GM18508 (cell line): ENCODE data around the gene SMARCD1.

Experiments used
- ATAC-seq: cut with Tn5 transposase; IDR thresholded peaks from one replicate; pipeline ENCODE4 v1.9.1; 2021; ENCODE audit warnings: moderate number of reproducible peaks; ENCODE audit not compliant: insufficient read depth, unreplicated experiment

Gene SMARCD1

DNA sequence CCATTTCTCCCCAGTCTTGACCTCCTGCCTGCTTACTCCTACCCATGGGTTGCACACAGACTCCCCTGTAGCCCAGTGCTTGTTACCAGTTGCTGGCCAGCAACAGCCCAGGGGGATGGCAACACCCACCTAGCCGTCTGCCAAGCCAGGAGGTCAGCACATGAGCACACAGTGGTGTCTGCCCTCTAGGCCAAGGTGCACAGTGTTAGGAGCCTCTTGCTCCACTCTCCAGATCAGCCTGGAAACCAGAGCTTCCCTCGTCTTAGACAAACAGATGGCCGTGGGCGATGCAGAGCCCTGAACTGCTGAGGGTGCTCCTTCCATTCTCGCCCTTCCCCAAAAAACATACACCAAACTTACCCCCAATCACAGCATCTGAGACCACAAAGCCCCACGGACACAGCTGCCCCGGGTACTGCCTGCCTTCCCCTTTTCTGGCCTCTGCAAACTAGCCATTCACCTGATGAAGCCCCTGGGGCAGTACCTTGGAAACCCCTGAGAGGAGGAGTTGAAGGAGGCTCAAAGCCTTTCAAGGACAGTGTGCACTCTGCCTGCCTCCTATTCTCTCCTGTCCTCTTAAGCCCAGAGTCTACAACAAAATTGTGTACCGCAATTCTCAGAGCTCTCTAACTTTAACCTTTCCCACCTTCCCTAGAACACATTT lies 17.6 kb downstream of the SMARCD1 start:
- no peak for ATAC-seq

DNA sequence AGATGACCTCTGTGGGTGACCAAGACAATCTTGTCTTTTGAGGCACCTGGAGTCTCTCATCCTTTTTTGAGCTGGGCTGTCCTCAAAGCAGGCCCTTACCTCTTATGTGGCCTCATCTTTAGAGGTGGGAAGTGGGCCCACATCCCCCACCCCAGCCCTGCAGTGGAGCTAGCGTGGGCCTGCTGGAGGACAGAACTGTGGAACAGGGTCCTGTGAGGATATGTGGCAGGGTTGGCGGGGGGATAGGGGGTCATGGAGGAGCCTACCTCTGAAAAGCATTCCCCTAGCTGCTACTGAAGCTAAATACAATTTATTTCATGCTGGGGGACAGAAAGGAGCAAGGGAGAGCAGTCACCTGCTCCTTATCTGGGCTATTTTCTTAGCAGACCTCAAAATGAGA lies 18.2 kb downstream of the SMARCD1 start:
- no peak for ATAC-seq

DNA sequence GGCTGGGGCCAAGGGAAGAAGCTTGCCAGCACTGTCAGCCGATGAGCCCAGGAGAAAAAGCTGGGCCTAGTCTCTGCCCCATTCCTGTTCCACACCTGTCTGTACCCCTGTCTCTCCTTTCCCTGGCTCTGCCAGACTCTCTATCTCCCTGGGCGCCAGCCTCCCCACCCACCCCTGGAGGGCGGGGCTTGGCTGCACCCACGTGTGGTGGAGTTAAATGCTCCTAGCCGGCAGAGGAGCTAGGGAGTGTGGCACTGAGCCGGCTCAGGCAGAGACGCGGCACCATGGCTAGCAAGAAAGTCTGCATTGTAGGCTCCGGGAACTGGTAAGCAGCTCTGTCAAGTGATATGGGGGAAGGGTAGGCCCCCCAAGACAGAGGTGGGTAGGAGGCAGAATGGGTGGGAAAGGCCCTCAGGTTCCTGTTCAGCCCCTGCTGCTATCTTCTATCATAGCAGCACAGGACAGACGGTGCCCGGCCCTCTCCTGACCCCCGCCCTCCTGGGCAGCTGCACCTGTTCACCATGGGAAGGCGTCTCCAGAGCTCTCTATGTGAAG lies 18.7 kb downstream of the SMARCD1 start, which contains the start of gene GPD1:
GPD1 (plus strand) TSS at position 242 of the 555 bp plus-strand sequence; CDS start at position 285, 43 bp downstream.
- ATAC-seq, result no peak

DNA sequence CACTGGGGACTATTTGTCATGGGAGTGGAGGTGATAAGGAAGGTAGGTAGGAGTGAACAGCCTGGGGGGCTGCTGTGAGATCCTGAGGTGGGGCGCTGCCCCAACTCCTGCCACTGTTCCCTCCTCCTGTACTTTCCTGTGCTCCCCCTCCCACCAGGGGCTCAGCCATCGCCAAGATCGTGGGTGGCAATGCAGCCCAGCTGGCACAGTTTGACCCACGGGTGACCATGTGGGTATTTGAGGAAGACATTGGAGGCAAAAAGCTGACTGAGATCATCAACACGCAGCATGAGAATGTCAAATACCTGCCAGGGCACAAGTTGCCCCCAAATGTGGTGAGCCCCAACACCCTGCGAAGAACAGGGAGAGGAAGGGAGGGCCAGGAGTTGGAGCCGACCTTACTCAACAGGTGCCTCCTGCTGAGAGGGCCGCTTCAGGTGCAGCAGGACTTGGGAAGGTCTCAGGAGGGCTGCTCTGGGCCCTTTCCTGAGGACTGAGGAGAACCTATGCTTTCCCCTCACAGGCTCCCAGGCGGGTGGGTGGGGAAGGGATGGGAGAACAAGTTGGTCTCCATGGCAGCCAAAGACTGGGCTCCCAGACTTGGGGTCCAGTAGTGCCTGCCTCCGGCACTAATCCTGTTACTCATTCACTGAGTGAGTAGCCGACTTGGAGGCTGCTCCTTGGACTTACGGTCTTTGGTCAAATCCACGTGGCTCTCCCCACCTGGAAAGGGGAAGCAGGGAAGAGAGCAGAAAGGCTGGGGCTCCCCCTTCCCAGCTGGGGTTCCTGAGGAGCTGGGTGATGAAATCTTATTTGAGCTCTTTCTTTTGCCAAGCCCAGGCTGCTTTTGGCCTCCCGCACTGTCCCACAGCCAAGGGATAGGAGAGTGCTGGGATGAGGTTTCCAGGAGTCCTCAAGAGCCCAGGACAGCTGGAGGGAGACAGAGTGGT lies 19.6 kb downstream of the SMARCD1 start:
- no peak for ATAC-seq

DNA sequence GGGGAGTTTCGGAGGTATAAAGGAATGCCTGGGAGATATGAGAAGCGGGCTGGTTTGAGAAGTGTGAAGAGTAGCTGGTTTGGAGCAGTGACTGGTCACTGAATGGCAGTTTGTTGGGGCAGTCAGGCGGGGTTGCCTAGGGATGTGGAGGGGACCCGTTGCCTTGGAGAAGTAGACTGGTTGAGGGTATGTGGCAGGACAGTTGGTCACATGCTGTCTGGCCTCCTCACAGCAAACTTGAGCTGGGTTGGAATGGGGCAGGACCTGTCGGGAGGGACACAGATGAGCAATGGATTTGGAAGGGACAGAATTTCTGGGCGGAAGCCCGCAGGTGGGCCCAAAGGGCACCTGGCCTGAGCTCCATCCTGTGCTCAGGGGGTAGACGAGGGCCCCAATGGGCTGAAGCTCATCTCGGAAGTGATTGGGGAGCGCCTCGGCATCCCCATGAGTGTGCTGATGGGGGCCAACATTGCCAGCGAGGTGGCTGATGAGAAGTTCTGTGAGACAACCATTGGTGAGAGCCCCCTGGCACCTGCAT lies 20.8 kb downstream of the SMARCD1 start:
- ATAC-seq, result no peak

DNA sequence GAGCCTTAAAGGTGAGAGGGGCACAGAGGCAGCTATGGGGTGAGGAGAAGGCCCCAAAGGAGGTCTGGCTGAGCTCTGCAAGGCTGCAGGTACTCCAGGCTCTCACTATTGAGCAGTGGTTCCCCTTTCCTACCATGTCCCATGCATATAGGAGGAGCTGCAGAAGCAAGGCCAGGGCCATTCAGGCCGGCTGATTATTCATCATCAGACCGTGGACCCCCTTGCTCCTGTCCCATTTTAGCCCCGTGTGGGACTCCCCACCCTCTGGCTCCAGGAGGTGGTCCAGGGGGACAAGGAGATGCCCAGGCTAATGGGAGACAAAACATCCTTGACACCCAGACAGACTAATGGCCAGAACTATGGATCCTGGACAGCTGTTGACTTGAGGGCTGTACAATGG lies 21.8 kb downstream of the SMARCD1 start:
- no peak for ATAC-seq

DNA sequence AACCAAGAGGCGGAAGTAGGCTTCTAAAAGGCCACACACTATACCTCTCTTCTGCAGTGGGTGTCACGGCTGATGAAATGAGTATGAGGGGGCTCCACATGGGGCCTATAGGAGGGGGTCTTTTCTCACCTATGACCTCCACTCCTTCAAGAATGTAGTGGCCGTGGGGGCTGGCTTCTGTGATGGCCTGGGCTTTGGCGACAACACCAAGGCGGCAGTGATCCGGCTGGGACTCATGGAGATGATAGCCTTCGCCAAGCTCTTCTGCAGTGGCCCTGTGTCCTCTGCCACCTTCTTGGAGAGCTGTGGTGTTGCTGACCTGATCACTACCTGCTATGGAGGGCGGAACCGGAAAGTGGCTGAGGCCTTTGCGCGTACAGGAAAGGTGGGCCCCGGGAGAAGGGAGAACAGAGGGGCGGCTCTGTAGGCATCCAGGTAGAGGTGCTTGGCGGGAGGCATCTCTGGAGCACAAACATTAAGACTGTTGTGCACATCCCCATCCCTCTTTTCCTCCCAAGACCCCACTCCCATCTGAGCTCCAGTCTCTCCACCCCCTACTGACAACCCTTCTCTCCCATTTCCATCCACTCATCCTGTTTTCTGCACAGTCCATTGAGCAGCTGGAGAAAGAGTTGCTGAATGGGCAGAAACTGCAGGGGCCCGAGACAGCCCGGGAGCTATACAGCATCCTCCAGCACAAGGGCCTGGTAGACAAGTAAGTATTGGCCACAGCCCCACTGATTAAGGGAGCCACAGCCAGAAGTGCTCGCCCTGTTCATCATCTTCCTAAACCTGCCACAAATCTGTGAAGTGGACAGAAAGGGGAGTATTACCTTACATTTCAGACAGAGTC lies 22.5 kb downstream of the SMARCD1 start:
- ATAC-seq, result no peak

DNA sequence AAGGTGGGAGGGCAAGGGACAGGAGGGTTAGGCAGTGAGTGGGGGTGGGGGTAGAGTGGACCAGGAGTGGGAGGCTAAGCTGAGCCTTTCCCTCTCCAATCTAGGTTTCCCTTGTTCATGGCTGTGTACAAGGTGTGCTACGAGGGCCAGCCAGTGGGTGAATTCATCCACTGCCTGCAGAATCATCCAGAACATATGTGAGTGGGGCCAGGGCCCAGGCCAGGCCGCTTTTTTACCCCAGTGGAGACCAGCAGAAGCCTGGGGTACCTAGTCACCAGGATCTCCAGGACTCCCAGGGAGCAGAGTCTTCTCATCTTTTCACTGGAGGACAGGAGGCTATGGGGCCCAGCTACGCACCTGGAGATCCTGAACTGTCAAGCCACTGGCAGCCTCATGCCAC lies 24.2 kb downstream of the SMARCD1 start:
- ATAC-seq, result no peak

DNA sequence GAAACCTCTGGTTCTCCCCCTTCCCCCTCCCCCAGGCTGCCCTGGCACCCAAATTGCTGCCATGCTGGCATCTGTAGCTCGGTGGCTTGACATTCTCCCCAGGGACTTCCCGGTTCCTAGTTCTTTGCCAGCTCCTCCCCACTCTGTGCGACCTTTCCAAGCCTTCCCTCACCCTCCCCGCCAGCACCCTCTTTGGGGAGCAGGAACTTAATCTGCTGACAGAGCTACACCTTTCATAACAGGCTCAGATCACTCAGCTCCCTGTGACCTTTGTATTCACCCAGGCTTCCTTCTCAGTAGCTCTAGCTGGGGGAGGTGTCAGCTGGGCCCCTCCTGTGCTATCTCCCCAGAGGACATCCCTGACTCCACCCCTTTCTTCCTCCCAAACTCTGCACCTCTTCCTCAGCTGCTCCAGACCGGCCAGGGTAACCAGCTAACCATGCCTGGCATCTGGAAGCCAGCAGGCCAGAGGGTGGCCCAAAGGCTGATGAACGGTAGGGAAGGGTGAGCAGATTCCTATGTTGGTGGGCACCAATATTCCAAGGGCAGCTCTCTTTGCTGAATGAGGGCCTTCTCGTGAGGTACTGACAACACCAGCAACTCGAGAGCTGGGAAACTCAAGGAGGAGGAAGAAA lies 25.1 kb downstream of the SMARCD1 start:
- no peak for ATAC-seq

DNA sequence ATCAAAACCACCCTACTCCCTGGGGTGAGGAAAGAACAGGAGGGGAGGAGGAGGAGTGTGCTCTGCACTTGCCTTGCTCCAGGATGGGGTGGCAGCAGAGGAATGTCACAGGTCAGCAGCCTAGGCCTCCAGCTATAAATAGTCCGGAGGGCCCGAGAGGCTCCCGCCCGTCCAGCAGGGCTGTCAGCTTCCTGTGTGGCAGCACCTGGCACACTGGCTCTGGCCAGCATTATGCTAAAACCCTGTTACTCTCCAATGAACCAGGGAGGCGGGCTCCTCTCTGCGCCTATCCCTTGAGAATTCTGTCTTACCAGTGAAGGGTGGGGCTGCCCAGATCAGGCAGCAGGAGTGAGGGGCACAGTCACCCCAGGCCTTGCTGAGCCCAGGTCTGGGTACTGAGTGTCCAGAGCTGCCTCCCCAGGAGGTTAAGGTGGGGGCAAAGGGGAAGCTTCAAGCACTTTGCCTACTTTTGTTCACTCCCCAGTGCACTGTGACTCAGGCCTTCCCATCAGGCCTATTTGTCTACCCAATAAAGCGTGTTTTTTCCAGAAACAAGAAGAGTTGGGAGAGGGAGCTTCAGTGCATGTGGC lies 25.7 kb downstream of the SMARCD1 start:
- no peak for ATAC-seq

DNA sequence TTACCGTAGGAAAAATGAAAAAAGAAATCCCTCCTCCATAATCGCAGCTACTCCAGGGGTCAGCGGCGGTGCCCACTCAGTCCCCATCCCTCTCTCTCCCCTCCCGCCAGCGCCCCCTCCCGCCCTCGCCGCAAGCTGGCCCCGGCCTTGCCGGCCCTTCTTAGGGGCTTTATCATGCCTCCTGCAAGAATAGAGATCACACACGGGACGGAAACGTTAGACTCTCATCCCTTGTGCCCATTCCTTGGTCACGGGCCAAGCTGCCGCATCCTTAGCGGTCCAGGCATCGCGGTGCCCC lies 26.2 kb downstream of the SMARCD1 start:
- ATAC-seq, result no peak

DNA sequence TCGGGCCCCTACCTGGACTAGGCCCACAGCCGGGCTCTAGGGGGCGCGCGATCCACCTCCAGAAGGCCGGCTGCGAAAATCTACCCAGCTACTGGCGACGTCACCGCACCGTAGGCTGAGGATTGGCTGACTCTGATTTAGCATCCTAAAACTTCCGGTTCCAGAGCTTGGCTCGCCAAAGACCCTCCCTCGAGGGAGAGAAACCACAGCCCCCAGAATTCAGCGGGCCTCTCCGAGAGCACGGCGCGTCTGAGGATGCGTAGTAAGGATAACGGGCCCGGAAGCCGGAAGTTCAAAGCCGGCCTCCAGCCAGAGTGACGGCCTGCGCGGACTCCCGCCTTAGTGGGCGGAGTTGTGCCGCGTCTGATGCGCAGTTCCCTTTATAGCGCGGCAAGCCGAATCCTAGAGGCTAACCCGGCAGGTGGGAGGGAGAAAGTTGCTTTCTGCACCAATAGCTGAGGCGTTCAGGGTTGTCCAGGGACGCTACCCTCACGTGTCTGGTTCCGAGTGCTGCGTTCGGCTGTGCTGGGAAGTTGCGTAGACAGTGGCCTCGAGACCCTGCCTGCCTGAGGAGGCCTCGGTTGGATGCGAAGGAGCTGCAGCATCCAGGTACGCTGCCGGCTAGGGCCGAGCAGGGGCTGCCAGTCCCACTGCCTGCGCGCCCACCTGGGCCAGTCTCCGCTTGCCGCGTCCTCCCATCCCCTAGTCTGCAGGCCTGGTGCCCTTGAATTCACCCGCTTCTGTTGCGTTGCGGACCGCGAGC lies 26.7 kb downstream of the SMARCD1 start, which contains the start of gene COX14:
COX14 (plus strand) TSS at position 544 of the 763 bp plus-strand sequence. CDS start 7,808 bp downstream, outside the sequence.
- peak; percentile 80 for ATAC-seq

DNA sequence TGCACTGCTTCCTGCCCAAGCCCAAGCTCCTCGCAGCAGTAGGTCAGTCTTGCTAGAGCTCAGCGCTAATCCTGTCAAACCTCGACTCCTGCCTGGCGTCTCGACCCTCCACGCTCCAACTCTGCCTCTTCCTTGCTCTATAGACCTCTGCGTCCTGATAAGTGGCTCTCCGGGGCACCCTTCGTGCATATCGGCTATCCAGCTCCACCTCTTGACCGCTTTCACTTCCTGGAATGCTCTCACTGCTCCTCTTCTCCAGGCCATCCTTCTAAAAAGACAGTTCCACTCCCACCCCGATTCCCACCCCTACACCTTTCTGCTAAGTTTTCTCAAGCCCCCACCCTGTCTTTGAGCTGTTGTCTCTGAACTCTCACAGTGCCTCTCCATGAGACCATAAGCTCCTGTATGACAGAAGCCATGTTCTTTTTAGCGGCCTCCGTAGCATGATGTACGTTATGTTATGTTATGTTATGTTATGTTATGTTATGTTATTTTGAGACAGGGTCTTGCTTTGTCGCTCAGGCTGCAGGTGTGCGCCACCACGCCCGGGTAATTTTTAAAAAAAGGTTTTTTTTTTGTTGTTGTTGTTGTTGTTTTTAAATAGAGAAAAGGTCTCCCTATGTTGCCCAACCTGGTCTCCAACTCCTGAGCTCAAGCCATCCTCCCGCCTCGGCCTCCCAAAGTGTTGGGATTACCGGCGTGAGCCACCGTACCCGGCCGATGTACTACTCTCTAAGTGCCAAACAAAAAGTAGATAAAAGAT lies 27.5 kb downstream of the SMARCD1 start:
- no peak for ATAC-seq

DNA sequence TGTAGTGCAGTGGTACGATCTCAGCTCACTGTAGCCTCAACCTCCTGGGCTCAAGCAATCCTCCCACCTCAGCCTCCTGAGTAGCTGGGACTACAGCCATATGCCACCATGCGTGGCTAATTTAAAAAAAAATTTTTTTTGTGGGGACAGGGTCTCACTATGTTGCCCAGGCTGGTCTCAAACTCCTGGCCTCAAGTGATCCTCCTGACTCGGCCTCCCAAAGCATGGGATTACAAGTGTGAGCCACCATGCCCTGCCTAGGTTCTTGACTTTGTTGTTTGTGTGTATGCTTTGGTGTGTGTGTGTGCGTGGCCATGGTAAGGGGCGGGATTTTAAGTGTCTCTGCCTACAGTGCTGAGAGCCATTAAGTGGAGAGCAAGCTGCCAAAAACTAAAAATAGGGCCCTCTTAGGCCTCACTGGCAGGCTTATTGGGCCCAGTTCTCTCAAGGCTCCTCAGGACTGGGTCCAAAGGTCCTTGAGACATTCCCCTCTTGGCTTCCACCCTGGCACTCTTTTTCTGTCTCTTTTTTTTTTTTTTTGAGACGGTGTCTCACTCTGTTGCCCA lies 32.0 kb downstream of the SMARCD1 start:
- no peak for ATAC-seq

DNA sequence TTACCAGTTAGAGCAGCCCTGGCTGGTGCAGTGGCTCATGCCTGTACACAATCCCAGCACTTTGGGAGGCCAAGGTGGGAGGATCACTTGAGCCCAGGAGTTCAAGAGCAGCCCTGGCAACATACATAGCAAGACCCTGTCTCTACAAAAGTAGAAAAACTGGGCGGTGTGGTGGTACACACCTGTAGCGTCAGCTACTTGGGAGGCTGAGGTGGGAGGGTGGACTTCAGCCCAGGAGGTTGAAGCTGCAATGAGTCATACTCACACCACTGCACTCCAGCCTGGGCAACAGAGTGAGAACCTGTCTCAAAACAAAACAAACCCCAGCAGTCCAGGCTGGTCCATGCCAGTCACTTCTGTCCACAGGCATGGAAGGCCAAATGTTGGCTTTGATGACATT lies 34.2 kb downstream of the SMARCD1 start:
- ATAC-seq, result no peak

DNA sequence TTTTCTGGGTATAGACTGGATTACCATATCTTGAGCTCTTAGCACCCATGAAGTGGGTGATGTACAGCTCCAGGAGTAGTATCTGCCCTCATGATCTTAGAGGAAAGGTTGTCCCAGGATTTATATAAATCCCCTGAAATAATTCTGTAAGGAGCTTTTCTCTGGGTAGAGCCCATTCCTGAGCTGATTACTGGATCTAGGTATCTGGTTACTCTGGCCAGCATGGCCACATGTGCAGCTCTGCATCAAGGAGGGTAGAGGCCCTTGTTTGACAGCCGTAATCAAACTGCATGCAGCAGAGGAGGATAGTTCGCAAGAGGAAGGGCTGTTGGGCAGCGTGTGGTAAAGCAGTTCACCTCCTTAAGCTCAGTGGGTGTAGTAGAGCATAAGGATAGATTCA lies 35.4 kb downstream of the SMARCD1 start:
- no peak for ATAC-seq

DNA sequence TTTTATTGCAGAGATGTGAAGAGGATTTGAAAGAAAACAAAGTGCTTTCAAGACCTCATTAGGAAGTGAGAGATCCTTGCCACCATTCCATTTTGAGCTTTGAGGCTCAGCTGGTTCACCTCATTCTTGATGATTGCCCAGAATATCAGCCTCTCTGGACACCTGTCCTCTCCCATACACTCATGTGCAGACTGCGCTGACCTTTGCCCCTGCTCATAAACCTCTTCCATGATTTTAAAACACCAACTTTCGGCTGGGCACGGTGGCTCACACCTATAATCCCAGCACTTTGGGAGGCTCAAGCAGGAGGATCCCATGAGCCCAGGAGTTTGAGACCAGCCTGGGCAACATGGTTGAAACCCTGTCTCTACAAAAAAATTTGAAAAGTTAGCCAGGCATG lies 35.8 kb downstream of the SMARCD1 start:
- no peak for ATAC-seq

DNA sequence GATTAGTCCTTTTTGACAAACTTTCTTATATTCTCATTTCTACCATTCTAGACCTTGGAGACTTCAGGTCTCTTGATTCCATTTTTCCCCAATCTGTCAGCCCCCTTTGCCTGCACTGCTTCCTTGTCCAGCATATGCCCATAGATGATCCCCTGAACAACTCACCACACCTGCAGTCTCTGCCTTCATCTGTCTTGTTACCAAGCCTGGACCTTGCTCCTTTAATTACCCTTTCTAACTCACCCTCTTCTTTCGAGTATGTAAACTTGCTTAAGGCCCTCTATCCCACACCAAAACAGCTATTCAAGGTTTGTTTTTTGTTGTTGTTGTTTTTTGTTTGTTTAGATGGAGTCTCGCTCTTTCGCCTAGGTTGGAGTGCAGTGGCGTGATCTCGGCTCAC lies 36.5 kb downstream of the SMARCD1 start:
- no peak for ATAC-seq
